Measurements from ENCODE around the gene MRFAP1L1.

- TF ChIP-seq CTCF (IDR thresholded peaks at IDR 0.05; ENCODE audit: insufficient read depth, low read depth, low read length) (no peak), EZH2 (IDR thresholded peaks at IDR 0.05; ENCODE audit: insufficient read depth, low read length) (no peak)
Observed at GRCh38 chr4:6727081-6727942, 17.6 kb upstream of the MRFAP1L1 start.

Data from astrocyte (in vitro differentiated cells and primary cell).